IPS-20b (cell line): ENCODE data around the gene EPHA6.
"Not testable (repeated sequence)": the region's sequence is repeated elsewhere in the genome, so short reads cannot be mapped to it uniquely, and the experiment has no call there.

Experiments
- H3K27ac ChIP-seq: one replicate; pipeline ENCODE4 v1.5.1; 2013; ENCODE audit warnings: low read length
- H3K27me3 ChIP-seq: 2 replicates; pipeline ENCODE4 v1.6.1; 2013; ENCODE audit warnings: mild to moderate bottlenecking, low read length, inconsistent platforms; ENCODE audit not compliant: insufficient read depth
- H3K36me3 ChIP-seq: 2 replicates; pipeline ENCODE4 v1.6.1; 2013; ENCODE audit warnings: low read depth, mild to moderate bottlenecking, inconsistent platforms, low read length, moderate library complexity; ENCODE audit not compliant: insufficient read depth
- H3K4me1 ChIP-seq: 2 replicates; pipeline ENCODE4 v1.6.1; 2013; ENCODE audit warnings: mild to moderate bottlenecking, control low read depth, inconsistent platforms, low read length, moderate library complexity; ENCODE audit not compliant: insufficient read depth
- H3K4me3 ChIP-seq: 2 replicates; pipeline ENCODE4 v1.5.1; 2013; ENCODE audit warnings: mild to moderate bottlenecking, low read length, inconsistent platforms
- H3K9ac ChIP-seq: 2 replicates; pipeline ENCODE4 v1.6.1; 2013; ENCODE audit warnings: low read depth, mild to moderate bottlenecking, inconsistent platforms, low read length, moderate library complexity
- H3K9me3 ChIP-seq: 2 replicates; pipeline ENCODE4 v1.6.1; 2013; ENCODE audit warnings: mild to moderate bottlenecking, low read depth, low read length, inconsistent platforms; ENCODE audit not compliant: insufficient read depth

Gene EPHA6

DNA sequence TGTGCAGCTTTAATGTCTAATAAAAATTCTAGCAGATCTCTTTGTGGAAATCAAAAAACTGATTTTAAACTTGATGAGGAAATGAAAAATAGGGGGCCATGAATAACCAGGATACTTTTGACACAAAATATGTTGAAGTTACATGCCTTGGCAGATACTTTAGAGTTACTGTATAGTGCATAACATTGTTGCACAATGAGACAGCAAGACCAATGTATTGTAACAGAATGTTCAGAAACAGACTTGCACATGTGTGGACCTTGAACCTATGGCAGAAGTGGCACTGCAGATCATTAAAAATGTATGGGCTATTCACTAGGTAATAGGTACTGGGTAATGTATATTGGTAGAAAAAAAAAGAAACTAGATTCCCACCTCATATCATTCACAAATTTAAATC, 607.2 kb downstream of the EPHA6 start:
- Histone ChIP-seq H3K4me3 (no peak overlapping the region), H3K27me3 (no peaks in the 10 kb centered on the region), H3K27ac (no peak overlapping the region), H3K9me3 (peaks cover 13% of the 10 kb centered on the region), H3K9ac (no peak overlapping the region), H3K36me3 (no peaks in the 10 kb centered on the region), H3K4me1 (no peaks in the 10 kb centered on the region)

DNA sequence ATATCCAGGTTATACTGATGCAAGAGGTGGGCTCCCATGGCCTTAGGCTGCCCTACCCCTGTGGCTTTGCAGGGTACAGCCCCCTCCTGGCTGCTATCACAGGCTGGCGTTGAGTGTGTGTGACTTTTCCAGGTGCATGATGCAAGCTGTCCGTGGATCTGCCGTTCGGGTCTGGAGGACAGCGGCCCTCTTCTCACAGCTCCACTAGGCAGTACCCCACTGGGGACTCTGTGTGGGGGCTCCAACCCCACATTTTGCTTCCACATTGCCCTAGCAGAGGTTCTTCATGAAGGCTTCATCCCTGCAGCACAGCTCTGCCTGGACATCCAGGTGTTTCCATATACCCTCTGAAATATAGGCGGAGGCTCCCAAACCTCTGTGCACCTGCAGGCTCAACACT, 610.6 kb downstream of the EPHA6 start:
- no peak overlapping the region for H3K9ac ChIP-seq
- H3K27ac ChIP-seq = no peak overlapping the region
- no peaks in the 10 kb centered on the region for H3K4me1 ChIP-seq
- no peaks in the 10 kb centered on the region for H3K27me3 ChIP-seq
- H3K4me3 ChIP-seq = no peak overlapping the region
- no peaks in the 10 kb centered on the region for H3K36me3 ChIP-seq
- H3K9me3 ChIP-seq = peaks cover 14% of the 10 kb centered on the region

DNA sequence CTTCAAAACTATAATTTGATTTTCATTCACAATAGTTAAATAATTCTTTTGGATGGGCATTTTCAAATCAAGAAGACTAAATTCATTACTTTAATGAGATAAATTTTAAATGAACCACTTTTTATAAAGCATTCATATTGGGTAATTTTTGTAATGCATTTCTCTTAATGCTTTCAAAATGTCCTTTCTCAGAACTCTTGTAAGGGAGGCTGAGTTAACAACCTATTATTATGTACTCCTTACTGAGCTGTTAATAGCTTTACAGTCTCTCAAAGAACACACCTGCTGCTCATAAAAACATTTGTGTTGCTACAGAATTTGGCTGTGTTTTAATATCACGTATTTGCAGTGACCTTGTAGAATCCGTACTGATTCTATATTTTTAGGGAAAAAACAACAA, 616.2 kb downstream of the EPHA6 start:
- peaks cover 7% of the 10 kb centered on the region; the same call in 1 of the 2 replicates for H3K4me1 ChIP-seq
- H3K27me3 ChIP-seq = no peaks in the 10 kb centered on the region
- no peak overlapping the region for H3K27ac ChIP-seq
- H3K36me3 ChIP-seq = no peaks in the 10 kb centered on the region
- peaks cover 4% of the 10 kb centered on the region for H3K9me3 ChIP-seq
- H3K4me3 ChIP-seq = no peak overlapping the region
- no peak overlapping the region for H3K9ac ChIP-seq

DNA sequence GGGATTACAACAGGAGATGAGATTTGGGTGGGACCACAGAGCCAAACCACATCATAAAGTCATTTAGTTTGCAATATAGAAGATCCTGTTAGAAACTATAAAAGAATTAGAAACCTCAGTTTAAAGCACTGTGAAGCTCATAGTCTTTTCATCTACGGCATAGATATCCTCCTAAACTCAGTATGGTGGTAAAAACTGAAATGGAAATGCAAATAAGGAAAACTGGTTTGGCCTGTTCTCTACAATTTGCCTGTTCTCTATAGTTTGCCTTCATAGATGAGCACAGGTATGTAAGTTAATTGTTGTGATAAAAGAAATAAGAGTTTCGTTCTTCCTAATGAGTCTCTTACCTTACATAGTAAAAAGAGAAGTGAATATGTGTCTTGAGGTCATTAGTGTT, 618.5 kb downstream of the EPHA6 start:
- Histone ChIP-seq H3K27me3 (no peaks in the 10 kb centered on the region), H3K4me1 (peaks cover 7% of the 10 kb centered on the region; the same call in 1 of the 2 replicates), H3K9me3 (no peaks in the 10 kb centered on the region), H3K36me3 (no peaks in the 10 kb centered on the region), H3K4me3 (no peak overlapping the region), H3K9ac (no peak overlapping the region), H3K27ac (no peak overlapping the region)

DNA sequence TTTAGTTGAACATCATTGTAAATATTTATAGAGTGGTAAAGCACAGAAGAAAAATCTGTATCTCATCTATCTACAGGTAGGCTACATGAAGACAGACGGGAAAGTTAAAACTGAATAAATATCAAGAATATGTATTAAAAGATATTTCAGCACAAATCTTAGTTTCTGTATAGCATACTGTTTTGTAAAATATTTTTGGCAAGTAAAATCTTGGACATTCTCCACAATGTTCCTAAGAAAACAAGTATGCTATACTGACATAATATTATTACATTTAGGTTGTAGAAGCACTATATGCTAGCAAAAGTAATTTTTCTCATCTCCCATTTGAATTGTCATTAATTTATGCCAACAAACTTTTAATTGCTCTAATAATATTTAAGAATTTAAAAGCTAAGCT, 623.7 kb downstream of the EPHA6 start:
- Histone ChIP-seq H3K4me1 (peaks cover 10% of the 10 kb centered on the region; the same call in 1 of the 2 replicates), H3K27ac (no peak overlapping the region), H3K9ac (no peak overlapping the region), H3K36me3 (no peaks in the 10 kb centered on the region), H3K4me3 (no peak overlapping the region), H3K9me3 (no peaks in the 10 kb centered on the region), H3K27me3 (no peaks in the 10 kb centered on the region)

DNA sequence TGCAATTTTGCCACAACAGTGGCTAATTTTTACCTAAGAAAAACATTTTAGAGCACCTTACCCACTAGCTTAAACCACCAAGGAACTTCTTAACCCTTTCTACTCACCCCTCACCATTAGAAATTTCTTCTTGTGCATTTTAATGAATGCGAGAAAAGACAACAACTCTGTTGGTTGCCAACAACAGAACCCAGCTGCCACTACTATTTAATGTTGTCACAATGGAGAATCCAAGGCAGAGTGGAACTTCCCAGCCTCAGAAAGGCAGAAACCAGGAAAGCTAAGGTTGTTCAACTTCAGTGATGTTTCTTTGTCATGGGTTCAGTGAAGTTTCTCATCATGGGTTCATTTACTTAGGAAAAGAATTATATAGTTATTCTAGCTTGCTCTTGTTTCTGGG, 625.0 kb downstream of the EPHA6 start:
- no peaks in the 10 kb centered on the region for H3K27me3 ChIP-seq
- H3K9ac ChIP-seq = no peak overlapping the region; the same call in 1 of the 2 replicates
- H3K36me3 ChIP-seq = no peaks in the 10 kb centered on the region
- no peak overlapping the region for H3K4me3 ChIP-seq
- H3K27ac ChIP-seq = no peak overlapping the region
- H3K9me3 ChIP-seq = no peaks in the 10 kb centered on the region
- H3K4me1 ChIP-seq = peaks cover 8% of the 10 kb centered on the region; the same call in 1 of the 2 replicates

DNA sequence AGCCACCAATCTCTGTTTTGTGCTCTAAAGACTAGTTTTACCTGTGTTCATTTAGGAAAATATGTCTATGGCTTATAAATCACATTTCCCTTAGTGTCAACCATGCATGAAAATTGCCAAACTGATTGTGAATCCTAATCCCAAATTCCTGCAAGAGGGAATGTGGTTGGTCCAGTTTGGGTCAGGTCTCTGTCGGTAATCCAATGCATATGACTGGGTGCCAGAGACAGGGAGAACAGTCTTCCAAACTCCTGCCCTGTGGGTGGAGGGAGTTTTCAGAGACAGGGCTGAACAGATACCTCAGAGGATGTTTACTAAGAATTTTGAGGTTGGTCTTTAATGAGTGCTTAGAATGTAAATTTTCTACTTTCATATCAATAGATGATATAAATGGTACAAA, 649.6 kb downstream of the EPHA6 start:
- H3K9ac ChIP-seq = no peak overlapping the region

DNA sequence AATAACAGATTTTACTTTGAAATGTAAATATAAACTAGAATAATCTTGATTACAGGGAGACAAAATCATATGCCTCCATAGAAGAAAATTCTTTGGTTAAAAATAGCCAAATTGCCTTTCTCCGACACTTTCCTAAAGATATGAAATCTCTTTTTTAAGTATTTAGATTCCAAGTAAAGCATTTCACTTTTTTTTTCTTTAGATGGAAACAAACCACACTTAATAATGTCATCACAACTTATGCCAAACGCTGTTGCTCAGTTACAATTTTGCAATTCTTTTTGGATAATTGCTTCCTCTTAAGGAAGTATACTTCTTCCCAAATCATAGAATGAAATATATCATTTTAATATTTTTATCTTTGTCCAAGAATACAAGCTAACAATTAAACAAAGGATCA, 656.1 kb downstream of the EPHA6 start:
- H3K36me3 ChIP-seq = no peaks in the 10 kb centered on the region
- H3K4me1 ChIP-seq = no peaks in the 10 kb centered on the region
- H3K27me3 ChIP-seq = no peaks in the 10 kb centered on the region
- H3K27ac ChIP-seq = no peak overlapping the region
- H3K9ac ChIP-seq = no peak overlapping the region
- no peak overlapping the region for H3K4me3 ChIP-seq
- no peaks in the 10 kb centered on the region for H3K9me3 ChIP-seq

More for the DNA sequence above, 649.6 kb downstream of the EPHA6 start:
- Histone ChIP-seq H3K4me3 (no peak overlapping the region), H3K27me3 (no peaks in the 10 kb centered on the region), H3K9me3 (no peaks in the 10 kb centered on the region), H3K27ac (no peak overlapping the region), H3K36me3 (no peaks in the 10 kb centered on the region), H3K4me1 (peaks cover 11% of the 10 kb centered on the region; the same call in 1 of the 2 replicates)

DNA sequence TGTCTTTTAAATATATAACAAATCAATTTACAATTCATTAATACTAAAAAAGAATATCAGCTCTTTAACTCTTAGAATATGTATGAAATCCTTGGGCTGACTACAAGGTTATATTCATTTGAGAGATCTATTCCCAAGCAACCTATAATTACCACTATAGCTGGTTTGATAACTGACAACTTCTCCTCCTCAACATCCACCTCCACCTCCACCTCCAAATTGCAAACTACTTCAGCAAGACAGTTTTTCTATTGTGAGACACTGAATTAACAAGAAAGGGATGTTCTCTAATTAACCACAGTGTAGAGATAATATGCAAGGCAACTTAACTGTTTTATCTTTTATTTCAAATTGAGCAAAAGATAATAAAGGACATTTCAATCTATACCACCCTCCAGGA, 665.3 kb downstream of the EPHA6 start:
- Histone ChIP-seq H3K9ac (no peak overlapping the region), H3K27ac (no peak overlapping the region), H3K9me3 (no peaks in the 10 kb centered on the region), H3K36me3 (no peaks in the 10 kb centered on the region), H3K4me1 (no peaks in the 10 kb centered on the region), H3K27me3 (no peaks in the 10 kb centered on the region), H3K4me3 (no peak overlapping the region)

DNA sequence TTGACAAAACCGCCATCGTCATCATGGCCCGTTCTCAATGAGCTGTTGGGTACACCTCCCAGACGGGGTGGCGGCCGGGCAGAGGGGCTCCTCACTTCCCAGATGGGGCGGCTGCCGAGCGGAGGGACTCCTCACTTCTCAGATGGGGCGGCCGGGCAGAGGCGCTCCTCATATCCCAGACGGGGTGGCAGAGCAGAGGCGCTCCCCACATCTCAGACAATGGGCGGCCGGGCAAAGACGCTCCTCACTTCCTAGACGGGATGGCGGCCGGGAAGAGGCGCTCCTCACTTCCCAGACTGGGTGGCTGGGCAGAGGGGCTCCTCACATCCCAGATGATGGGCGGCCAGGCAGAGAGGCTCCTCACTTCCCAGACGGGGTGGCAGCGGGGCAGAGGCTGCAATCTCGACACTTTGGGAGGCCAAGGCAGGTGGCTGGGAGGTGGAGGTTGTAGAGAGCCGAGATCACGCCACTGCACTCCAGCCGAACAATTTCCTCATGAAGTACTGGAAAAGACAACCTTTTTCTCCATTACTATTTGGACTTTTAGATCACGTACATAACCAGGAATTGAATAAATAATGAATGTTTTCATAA, 666.4 kb downstream of the EPHA6 start:
- not testable (repeated sequence) for H3K4me3 ChIP-seq, H3K27me3 ChIP-seq, H3K9ac ChIP-seq, H3K27ac ChIP-seq, H3K9me3 ChIP-seq, H3K36me3 ChIP-seq, H3K4me1 ChIP-seq

DNA sequence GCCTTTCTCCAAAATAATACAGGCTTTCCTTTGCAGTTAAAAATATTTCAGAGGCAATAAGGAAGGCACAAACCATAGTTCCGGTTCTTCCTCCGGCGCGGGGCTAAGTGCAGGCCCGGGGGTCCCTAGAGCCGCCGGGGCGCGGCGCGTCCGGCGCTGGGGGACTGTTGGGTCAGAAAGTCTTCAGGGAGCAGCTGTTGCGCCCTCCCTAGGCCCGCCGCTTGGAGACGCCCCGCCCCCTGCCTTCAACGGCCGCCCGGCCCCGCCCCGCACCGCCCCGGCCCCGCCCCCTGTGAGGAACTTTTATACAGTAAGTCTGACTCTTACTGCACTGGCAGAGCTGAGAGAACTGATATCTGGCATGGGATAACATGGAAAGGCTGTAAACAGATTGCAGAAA, 667.0 kb downstream of the EPHA6 start:
- Histone ChIP-seq H3K4me3 (no peak overlapping the region), H3K9ac (no peak overlapping the region), H3K4me1 (no peaks in the 10 kb centered on the region), H3K9me3 (no peaks in the 10 kb centered on the region), H3K27me3 (no peaks in the 10 kb centered on the region), H3K27ac (no peak overlapping the region), H3K36me3 (no peaks in the 10 kb centered on the region)

DNA sequence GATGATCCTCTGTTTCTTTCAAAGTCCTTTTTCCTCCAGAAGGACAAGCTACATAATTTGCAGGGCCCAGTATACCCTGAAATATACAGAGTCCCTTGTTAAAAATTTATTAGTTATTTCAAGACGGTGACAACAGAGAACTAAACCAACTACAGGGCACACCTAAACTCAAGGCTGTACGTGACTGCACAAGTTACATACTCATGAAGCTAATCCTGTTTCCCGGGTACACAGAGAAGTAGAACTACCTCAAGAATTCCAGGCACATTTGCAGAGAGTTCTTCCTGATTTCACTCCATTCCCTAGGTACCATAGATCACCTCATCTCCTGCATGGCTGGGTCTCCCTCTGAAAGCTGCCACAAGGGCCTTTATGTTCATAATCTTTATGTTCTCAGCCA, 670.8 kb downstream of the EPHA6 start:
- H3K9me3 ChIP-seq = no peaks in the 10 kb centered on the region
- H3K9ac ChIP-seq = no peak overlapping the region
- H3K4me1 ChIP-seq = no peaks in the 10 kb centered on the region
- no peak overlapping the region for H3K4me3 ChIP-seq
- H3K27ac ChIP-seq = no peak overlapping the region
- H3K36me3 ChIP-seq = no peaks in the 10 kb centered on the region
- H3K27me3 ChIP-seq = no peaks in the 10 kb centered on the region
